B cell (primary cell): ENCODE results near the gene TMA7. TPM values are rescaled to one million over a fixed set of nuclear protein-coding genes. Genes with fewer than 3 reads are reported as not detected.
A peak's percentile ranks its signal among the peaks of the same experiment; 100 is the strongest.

Experiments used
- ATAC-seq: fragments of 200-7000 bp; cut with Tn5 transposase; one replicate; pipeline ENCODE4 v1.10.0; 2021; ENCODE audit warnings: low read depth, mild to moderate bottlenecking, moderate number of reproducible peaks, moderate library complexity
- CTCF ChIA-PET: fragments of 350-600 bp; sonication (Branson Sonifier 250); formaldehyde crosslinking; loops from one replicate; lab custom pipeline; 2021; ENCODE audit warnings: antibody characterized with exemption, inconsistent platforms; lab: Charles Lee
- POLR2A ChIA-PET: fragments of 350-600 bp; sonication (Branson Sonifier 250); formaldehyde crosslinking; loops from one replicate; lab custom pipeline; 2021; ENCODE audit warnings: antibody characterized with exemption; lab: Charles Lee
- DNase-seq: peaks from one replicate; pipeline ENCODE4 v3.0.0; 2013
- H2AFZ ChIP-seq: 2 replicates; pipeline ENCODE4 v1.6.1; 2012; ENCODE audit warnings: mild to moderate bottlenecking, low read depth, low read length; ENCODE audit not compliant: insufficient read depth, poor library complexity, severe bottlenecking
- H3K27ac ChIP-seq, 2 donors: 1 replicate in 1 of 2; 2 replicates in 1 of 2; pipeline ENCODE4 v1.5.1; 2012 to 2013; ENCODE audit warnings: low read length in 2 of 2, mild to moderate bottlenecking in 2 of 2, moderate library complexity in 1 of 2
- H3K27me3 ChIP-seq, 4 experiments: fragments of 200-600 bp in 1 of 4; sonication (generic) in 1 of 4; replicated peaks in 1 of 4; 1 replicate in 2 of 4; 2 replicates in 2 of 4; pipeline versions ENCODE4 v1.6.1 to v1.7.0; 2013 to 2016; ENCODE audit warnings: low read length in 3 of 4, mild to moderate bottlenecking in 2 of 4, mixed read lengths in 1 of 4, moderate library complexity in 1 of 4; ENCODE audit not compliant: insufficient read depth in 4 of 4, control insufficient read depth in 3 of 4; ENCODE audit errors: control extremely low read depth in 1 of 4
- H3K36me3 ChIP-seq, 2 experiments: replicated peaks in 1 of 2; 1 replicate in 1 of 2; 2 replicates in 1 of 2; pipeline versions ENCODE4 v1.6.1 to v1.7.1; 2013; ENCODE audit warnings: low read length in 1 of 2; ENCODE audit not compliant: insufficient read depth in 2 of 2, control insufficient read depth in 1 of 2; ENCODE audit errors: control extremely low read depth in 1 of 2, extremely low read depth in 1 of 2
- H3K4me1 ChIP-seq, 2 donors: fragments of 200-600 bp in 1 of 2; sonication (generic) in 1 of 2; 1 replicate in 1 of 2; 2 replicates in 1 of 2; pipeline versions ENCODE4 v1.5.1 to v1.6.1; 2013 to 2017; ENCODE audit warnings: low read length in 2 of 2; ENCODE audit not compliant: control insufficient read depth in 2 of 2, insufficient read depth in 2 of 2
- H3K4me2 ChIP-seq: replicated peaks from 2 replicates; pipeline ENCODE3; 2012; ENCODE audit warnings: mild to moderate bottlenecking, low read depth, low read length; ENCODE audit not compliant: poor library complexity, severe bottlenecking
- H3K4me3 ChIP-seq, 5 experiments: fragments of 200-600 bp in 1 of 5; sonication (generic) in 1 of 5; 1 replicate in 3 of 5; 2 replicates in 2 of 5; pipeline versions ENCODE4 v1.5.1 to v1.7.0; 2011 to 2016; ENCODE audit warnings: low read length in 4 of 5, mild to moderate bottlenecking in 4 of 5, low read depth in 2 of 5, control low read depth in 1 of 5, moderate library complexity in 1 of 5; ENCODE audit not compliant: insufficient read depth in 1 of 5; ENCODE audit errors: control extremely low read depth in 1 of 5, extremely low read depth in 1 of 5
- H3K79me2 ChIP-seq: fragments of 200-600 bp; sonication (generic); one replicate; pipeline ENCODE4 v1.6.0; 2016; ENCODE audit warnings: low read length; ENCODE audit not compliant: control insufficient read depth, insufficient read depth
- H3K9ac ChIP-seq: fragments of 200-600 bp; sonication (generic); 2 replicates; pipeline ENCODE4 v1.6.1; 2017; ENCODE audit warnings: mild to moderate bottlenecking, low read length, moderate library complexity
- H3K9me3 ChIP-seq, 3 donors: one replicate each; pipeline versions ENCODE4 v1.6.1 to v1.7.1; 2013; ENCODE audit warnings: low read length in 2 of 3; ENCODE audit not compliant: control insufficient read depth in 2 of 3, insufficient read depth in 1 of 3; ENCODE audit errors: control extremely low read depth in 1 of 3
- H4K20me1 ChIP-seq: 2 replicates; pipeline ENCODE4 v1.6.0; 2012; ENCODE audit warnings: mild to moderate bottlenecking, low read length; ENCODE audit not compliant: insufficient read depth, control insufficient read depth, poor library complexity, severe bottlenecking
- H3K27ac Mint-ChIP-seq: one replicate; pipeline ENCODE4 v1.8.0; 2021; ENCODE audit warnings: mixed read lengths
- H3K27me3 Mint-ChIP-seq: one replicate; pipeline ENCODE4 v1.8.0; 2021; ENCODE audit warnings: mixed read lengths
- H3K4me1 Mint-ChIP-seq: one replicate; pipeline ENCODE4 v1.8.0; 2021; ENCODE audit warnings: mixed read lengths
- H3K4me3 Mint-ChIP-seq: one replicate; pipeline ENCODE4 v1.8.0; 2021; ENCODE audit warnings: mixed read lengths
- H3K9me3 Mint-ChIP-seq: one replicate; pipeline ENCODE4 v1.8.0; 2022; ENCODE audit warnings: mixed read lengths; ENCODE audit not compliant: insufficient read depth
- EZH2 ChIP-seq: IDR thresholded peaks from 2 replicates; pipeline ENCODE4 v1.6.1; 2012; ENCODE audit warnings: borderline replicate concordance, low read depth, mild to moderate bottlenecking, moderate library complexity, low read length; ENCODE audit not compliant: insufficient read depth, poor library complexity, severe bottlenecking
- WGBS: methylation state at CpG from one replicate; pipeline ENCODE4 v1.1.5; 2013; ENCODE audit warnings: missing lambda C conversion rate; ENCODE audit not compliant: insufficient coverage; 5-methylcytosine and 5-hydroxymethylcytosine counted together
- intact Hi-C: fragments of 100-400 bp; cut with micrococcal nuclease; formaldehyde crosslinking; loops from one replicate; pipeline ENCODE4 v1.10.0; 2022
- polyA plus RNA-seq: library from polyadenylated mRNA; depleted of rRNA; stranded (reverse); fragments of >200 nt; gene quantifications from 2 replicates; pipeline ENCODE4 v1.2.3, GENCODE V29; 2012
- total RNA-seq, 2 donors: library from RNA; stranded (reverse); fragments of 120-200 nt in 1 of 2; gene quantifications; 1 replicate in 1 of 2; 2 replicates in 1 of 2; pipeline versions ENCODE4 v1.2.3 to v1.2.4, GENCODE V29; 2013 to 2022
- TF ChIP-seq, protein P1 (sequence below): fragments of 200-600 bp; IDR thresholded peaks from one replicate; pipeline ENCODE4 v1.8.0; 2022; ENCODE audit warnings: antibody characterized with exemption, mild to moderate bottlenecking

Gene TMA7
- total and polyA plus RNA-seq, 2 donors (not counting 1 experiment from before 2014, with no cell fraction given), result 169 to 194 TPM

DNA sequence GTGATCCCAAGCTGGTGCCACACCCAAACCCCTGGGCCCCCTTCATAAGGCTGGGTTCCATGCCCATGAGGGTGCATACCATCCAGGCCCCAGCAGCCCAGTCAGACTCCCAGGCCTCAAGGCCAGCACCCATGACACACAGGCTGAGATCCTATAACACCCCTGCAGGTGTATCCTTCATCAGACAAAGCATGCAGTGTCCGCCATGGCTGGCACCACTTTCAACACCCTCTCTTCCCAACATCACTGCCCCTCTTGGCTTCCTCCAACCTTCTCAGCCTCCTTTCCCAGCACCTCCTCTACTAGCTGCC is 3.6 kb upstream of the TMA7 start:
- WGBS, result 100% methylated on average over 1 of the region's 1 CpG
- H3K27me3 Mint-ChIP-seq, result no peaks in the 10 kb centered on the region
- H4K20me1 ChIP-seq, result no peaks in the 10 kb centered on the region
- H2AFZ ChIP-seq, result peak overlapping the region; percentile 23
- no peak overlapping the region for H3K4me3 Mint-ChIP-seq
- ChIA-PET CTCF (interaction anchor here (0.6 to 13.4 kb wide), 64 partner anchors 10 to 503 kb away, joined by 3 to 330 read pairs (median 6); partner anchors contain the start of genes ATRIP, CDC25A, NME6 and PFKFB4), POLR2A (interaction anchor here (0.6 to 1.3 kb wide), 6 partner anchors 29 to 136 kb away, joined by 3 to 5 read pairs (median 4); a partner anchor contains a TSS)
- no peaks in the 10 kb centered on the region for H3K9me3 Mint-ChIP-seq
- DNase-seq (no peak), ATAC-seq (no peak)
- TF ChIP-seq, protein P1, sequence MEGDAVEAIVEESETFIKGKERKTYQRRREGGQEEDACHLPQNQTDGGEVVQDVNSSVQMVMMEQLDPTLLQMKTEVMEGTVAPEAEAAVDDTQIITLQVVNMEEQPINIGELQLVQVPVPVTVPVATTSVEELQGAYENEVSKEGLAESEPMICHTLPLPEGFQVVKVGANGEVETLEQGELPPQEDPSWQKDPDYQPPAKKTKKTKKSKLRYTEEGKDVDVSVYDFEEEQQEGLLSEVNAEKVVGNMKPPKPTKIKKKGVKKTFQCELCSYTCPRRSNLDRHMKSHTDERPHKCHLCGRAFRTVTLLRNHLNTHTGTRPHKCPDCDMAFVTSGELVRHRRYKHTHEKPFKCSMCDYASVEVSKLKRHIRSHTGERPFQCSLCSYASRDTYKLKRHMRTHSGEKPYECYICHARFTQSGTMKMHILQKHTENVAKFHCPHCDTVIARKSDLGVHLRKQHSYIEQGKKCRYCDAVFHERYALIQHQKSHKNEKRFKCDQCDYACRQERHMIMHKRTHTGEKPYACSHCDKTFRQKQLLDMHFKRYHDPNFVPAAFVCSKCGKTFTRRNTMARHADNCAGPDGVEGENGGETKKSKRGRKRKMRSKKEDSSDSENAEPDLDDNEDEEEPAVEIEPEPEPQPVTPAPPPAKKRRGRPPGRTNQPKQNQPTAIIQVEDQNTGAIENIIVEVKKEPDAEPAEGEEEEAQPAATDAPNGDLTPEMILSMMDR, result no peak
- no peak for TF ChIP-seq EZH2
- no peak overlapping the region for H3K4me2 ChIP-seq
- H3K36me3 ChIP-seq, result peaks cover 0 to 17% of the 10 kb centered on the region in 2 experiments
- H3K79me2 ChIP-seq, result peaks cover 42% of the 10 kb centered on the region
- no peak overlapping the region for H3K27ac Mint-ChIP-seq
- peak overlapping the region in 1 of 2 donors; percentile 47 for H3K27ac ChIP-seq
- no peaks in the 10 kb centered on the region for H3K9me3 ChIP-seq
- H3K9ac ChIP-seq, result no peak overlapping the region
- no peak overlapping the region for H3K4me3 ChIP-seq
- intact Hi-C loops, result loop anchor here (1.0 kb wide), 4 partner anchors 35 to 204 kb away; no protein-coding TSS in a partner anchor
- peaks cover 13 to 21% of the 10 kb centered on the region in 2 donors for H3K4me1 ChIP-seq
- no peaks in the 10 kb centered on the region for H3K27me3 ChIP-seq
- peaks cover 26% of the 10 kb centered on the region for H3K4me1 Mint-ChIP-seq

DNA sequence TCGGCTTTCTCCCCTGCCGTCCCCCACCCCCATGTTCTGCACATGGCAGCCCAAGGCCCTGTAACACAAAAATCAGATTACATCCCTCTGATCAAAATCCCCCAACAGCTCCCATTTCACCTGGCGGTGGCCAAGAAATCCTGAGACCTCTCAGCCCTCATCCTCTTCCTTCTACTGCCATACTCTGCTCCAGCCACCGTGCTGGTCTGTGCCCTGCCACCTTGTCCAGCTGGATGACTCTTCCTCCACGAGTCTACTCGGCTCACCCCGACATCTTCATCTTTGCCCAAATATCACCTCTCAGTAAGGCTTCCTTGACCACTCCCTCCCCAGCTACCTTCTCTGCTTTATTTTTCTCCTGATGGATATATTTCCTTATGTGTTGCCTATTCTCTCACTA is 3.2 kb upstream of the TMA7 start:
- H3K4me3 ChIP-seq, result no peak overlapping the region
- no peaks in the 10 kb centered on the region for H3K9me3 Mint-ChIP-seq
- ATAC-seq (no peak), DNase-seq (no peak)
- no peak overlapping the region for H3K4me2 ChIP-seq
- H3K79me2 ChIP-seq, result peaks cover 46% of the 10 kb centered on the region
- no peaks in the 10 kb centered on the region for H4K20me1 ChIP-seq
- no peak overlapping the region for H3K9ac ChIP-seq
- ChIA-PET POLR2A (interaction anchor here (1.2 kb wide), 1 partner anchor 36 kb away, joined by 5 read pairs; no protein-coding TSS in a partner anchor), CTCF (interaction anchor here (0.7 to 13.4 kb wide), 40 partner anchors 11 to 348 kb away, joined by 3 to 330 read pairs (median 8); partner anchors contain the start of genes ATRIP, CDC25A, PFKFB4 and SHISA5)
- intact Hi-C loops, result loop anchor here (1.0 kb wide), 4 partner anchors 36 to 205 kb away; no protein-coding TSS in a partner anchor
- peaks cover 0 to 21% of the 10 kb centered on the region in 2 experiments for H3K36me3 ChIP-seq
- peak overlapping the region in 1 of 2 donors; percentile 47 for H3K27ac ChIP-seq
- H3K4me1 Mint-ChIP-seq, result peaks cover 29% of the 10 kb centered on the region
- H3K9me3 ChIP-seq, result no peaks in the 10 kb centered on the region
- peaks cover 17 to 25% of the 10 kb centered on the region in 2 donors for H3K4me1 ChIP-seq
- H3K27me3 Mint-ChIP-seq, result no peaks in the 10 kb centered on the region
- H3K27me3 ChIP-seq, result no peaks in the 10 kb centered on the region
- 98% methylated on average over 7 of the region's 7 CpGs for WGBS
- no peak overlapping the region for H3K27ac Mint-ChIP-seq
- no peak for TF ChIP-seq EZH2
- TF ChIP-seq, protein P1, result no peak
- no peak overlapping the region for H2AFZ ChIP-seq
- no peak overlapping the region for H3K4me3 Mint-ChIP-seq
